T1000 (cell line): ENCODE data around the gene BLTP3A.

Experiments used
- DNase-seq: peaks from one replicate; lab custom pipeline; 2025; ENCODE audit warnings: mixed read lengths; lab: John Stamatoyannopoulos, UW

The BLTP3A gene

DNA sequence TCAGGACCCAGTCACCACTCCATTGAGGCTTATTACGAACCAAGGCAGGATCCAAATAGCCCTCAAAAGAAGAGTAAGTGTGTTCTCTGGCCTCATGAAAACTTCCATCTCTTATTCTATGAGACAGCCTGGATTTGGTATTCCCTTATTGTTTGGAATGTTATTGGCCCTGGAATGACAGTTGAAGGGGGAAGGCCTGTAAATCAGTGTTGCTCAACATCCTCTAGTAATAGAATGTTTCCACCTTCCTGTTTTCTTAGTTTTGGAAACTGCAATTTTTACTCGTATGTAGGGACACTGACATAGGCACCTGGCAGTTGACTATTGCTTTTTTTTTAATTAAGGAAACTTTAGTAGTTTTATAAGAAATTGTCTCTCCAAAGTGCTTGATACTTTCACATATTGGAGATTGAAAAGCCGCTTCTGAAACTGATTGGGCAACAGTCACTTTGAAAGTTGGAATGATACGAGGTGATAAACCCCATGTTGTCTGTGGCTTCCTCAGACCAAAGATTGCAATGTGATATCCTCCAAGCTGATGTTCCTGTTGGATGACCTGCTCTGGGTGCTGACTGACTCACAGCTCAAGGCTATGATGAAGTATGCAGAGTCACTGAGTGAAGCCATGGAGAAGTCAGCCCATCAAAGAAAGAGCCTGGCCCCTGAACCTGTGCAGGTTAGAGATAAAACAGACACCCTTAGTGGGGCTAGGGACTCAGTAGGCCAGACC lies 43.1 kb downstream of the BLTP3A start:
- DNase-seq = no peak

DNA sequence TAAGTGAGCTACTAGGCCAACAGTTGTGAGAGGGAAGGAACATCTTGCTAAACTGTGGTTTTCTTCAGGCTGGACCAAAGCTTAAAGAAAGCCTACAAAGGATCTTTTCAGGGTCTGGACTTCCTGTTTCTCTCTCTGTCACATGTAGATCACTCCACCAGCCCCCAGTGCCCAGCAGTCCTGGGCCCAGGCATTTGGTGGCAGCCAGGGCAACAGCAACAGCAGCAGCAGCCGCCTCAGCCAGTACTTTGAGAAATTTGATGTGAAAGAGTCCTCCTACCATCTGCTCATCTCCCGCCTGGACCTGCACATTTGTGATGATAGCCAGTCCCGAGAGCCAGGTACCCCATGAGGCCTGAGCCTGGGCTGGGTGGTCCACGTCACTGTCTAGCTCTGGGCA lies 44.1 kb downstream of the BLTP3A start:
- DNase-seq = no peak

DNA sequence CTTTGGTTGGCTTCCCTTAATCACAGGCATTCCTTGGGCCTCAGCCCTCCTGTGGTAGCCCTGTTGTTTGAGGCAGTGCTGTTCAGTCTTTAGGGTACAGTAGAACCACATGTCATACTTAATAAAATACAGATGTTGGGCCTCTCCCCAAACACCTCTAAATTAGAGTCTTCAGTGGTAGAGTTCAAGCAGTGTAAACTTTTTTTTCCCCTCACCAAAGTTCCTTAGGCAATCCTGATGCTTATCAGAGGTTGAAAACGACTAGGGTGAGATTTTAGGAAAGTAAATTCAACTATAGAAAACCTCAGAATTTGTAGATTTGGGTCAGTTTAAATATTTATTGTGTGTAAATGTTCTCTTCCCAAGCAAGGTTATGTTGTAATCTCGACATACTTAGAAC lies 44.6 kb downstream of the BLTP3A start:
- no peak for DNase-seq

DNA sequence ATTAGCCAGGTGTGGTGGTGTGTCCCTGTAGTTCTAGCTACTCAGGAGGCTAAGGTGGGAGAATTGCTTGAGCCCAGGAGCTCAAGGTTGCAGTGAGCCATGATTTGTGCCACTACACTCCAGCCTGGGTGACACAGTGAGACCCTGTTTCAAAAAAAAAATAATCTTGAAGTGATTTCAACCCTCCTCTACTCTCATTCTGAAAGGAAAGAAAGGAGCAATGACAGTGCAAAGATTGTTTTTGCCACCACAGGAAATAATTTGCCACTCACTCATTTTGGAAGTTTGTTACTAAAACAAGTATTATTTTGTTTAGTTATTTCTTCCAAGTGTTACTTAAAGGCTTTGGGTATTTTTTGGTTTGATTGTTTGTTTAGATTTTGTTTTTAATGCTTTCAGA lies 45.6 kb downstream of the BLTP3A start:
- no peak for DNase-seq

DNA sequence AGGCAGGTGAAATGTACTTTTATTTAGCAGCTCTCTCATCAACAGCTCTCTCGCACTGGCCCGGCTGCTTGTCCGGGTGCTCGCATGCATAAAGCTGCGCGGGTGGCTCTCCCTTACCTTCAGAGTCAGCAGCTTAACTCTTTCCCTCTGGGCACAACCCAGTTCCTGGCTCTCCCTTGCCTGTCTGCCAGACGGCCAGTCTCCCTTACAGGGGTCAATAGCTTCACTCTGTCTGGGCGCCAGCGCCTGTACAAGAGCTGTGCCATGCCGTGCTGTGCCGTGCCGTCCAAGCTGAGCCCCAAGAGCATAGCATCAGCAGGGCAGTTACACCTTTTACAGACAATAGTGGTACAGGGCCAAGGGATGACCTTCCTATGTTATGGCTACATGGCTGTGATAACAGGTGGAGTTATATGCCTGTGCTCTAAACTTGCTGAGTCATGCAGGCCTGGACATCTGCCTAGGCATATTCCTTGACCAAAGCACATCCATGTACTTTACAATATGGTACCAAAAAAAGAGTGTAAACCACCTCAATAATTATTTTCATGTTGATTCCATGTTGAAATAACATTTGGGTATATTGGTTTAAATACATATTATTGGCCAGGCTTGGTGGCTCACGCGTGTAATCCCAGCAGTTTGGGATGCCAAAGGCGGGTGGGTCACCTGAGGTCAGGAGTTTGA lies 47.9 kb downstream of the BLTP3A start:
- DNase-seq = no peak
